HG03442 (cell line): ENCODE measurements around the gene ZNF467.

ENCODE experiments used
- ATAC-seq: cut with Tn5 transposase; IDR thresholded peaks from one replicate; pipeline ENCODE4 v1.9.1; 2021; ENCODE audit warnings: mild to moderate bottlenecking, moderate library complexity; ENCODE audit not compliant: unreplicated experiment

The ZNF467 gene

GRCh38 chr7:149787428-149788299 is 14.3 kb upstream of the ZNF467 start:
- ATAC-seq: no peak

DNA sequence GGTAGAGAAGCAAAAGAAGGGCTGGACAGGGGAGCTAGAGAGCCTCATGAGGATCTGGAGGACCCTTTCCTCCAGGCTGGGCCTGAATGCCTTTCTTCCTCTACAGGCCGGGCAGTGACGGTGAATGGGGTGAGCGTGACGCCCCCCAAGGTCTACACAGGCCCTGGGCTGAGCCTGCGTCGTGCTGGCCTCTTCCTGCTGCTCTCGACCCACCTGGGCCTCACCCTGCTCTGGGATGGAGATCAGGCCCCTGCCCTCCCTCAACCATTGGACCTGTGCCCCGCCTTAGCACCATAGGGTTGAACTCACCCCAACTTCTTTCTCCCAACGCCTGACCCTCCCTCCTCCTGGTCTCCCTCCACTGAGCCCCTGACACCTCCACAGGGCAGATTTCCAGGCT is 12.6 kb upstream of the ZNF467 start:
- no peak for ATAC-seq

- no peak for ATAC-seq
These were observed 12.0 kb upstream of the ZNF467 start for GRCh38 chr7:149785402-149785801.

GRCh38 chr7:149784251-149784608 is 10.8 kb upstream of the ZNF467 start:
- ATAC-seq: no peak

DNA sequence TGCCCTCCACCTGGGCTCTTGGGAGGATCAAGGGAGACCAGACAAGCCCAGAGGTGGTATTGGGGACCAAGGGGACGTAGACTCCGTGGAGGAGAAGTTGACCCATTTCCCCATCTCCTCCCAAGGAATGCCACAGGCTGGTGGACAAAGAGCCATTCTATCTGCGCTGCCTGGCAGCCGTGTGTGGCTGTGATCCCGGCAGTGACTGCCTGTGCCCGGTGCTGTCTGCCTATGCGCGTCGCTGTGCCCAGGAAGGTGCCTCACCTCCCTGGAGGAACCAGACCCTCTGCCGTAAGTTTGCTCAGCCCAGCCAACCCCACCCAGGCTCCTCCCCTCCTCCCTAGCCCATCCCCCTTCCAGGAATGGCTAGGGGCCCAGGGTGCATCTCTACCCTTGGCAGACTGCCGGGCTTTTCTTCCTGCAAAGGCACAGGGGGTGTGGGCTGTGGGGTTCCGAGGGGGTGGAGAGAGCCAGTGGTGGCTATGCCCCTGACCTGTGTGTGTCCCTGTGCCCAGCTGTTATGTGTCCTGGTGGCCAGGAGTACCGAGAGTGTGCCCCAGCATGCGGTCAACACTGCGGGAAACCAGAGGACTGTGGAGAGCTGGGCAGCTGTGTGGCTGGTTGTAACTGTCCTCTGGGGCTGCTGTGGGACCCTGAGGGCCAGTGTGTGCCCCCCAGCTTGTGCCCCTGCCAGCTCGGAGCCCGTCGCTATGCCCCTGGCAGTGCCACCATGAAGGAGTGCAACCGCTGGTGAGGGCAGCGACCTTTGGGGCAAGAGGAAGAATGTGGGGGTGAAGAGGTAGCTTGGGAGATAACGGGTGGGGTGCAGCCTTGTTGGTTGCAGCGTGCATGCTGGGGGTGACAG is 10.2 kb upstream of the ZNF467 start:
- no peak for ATAC-seq

GRCh38 chr7:149782682-149783345 is 9.4 kb upstream of the ZNF467 start:
- no peak for ATAC-seq

DNA sequence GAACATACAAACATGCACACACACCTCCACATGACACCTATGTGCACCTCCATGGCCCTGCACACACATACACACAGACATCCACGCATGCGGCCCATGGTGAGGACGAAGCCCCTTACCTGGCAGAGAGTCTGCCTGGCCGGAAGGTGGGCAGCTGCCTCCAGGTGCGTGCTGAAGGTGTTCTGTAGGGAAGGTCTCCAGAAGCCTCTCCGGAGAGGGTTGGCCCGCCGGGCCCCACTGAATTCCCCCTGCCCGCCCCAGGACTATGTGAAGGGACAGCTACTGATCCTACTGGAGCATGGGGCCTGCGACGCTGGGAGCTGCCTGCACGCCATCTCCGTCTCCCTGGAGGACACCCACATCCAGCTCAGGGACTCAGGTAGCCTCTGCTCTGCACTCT is 8.5 kb upstream of the ZNF467 start:
- no peak for ATAC-seq

- no peak for ATAC-seq
These were observed 7.4 kb upstream of the ZNF467 start for GRCh38 chr7:149780636-149781419.

- no peak for ATAC-seq
These were observed 6.7 kb upstream of the ZNF467 start for GRCh38 chr7:149780056-149780455.

DNA sequence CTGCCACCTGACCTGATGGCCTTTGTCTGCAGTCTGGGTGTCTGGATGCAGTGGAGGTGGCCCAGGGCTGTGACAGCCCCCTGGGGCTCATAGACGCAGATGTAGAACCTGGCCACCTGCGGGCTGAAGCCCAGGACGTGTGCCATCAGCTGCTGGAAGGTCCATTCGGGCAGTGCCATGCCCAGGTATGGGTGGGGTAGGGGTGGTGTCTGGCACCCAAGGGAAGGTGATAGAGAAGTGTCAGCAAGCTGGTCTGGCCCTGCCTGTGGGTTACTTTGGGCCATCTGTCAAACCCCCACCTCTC is 6.1 kb upstream of the ZNF467 start:
- ATAC-seq: no peak

DNA sequence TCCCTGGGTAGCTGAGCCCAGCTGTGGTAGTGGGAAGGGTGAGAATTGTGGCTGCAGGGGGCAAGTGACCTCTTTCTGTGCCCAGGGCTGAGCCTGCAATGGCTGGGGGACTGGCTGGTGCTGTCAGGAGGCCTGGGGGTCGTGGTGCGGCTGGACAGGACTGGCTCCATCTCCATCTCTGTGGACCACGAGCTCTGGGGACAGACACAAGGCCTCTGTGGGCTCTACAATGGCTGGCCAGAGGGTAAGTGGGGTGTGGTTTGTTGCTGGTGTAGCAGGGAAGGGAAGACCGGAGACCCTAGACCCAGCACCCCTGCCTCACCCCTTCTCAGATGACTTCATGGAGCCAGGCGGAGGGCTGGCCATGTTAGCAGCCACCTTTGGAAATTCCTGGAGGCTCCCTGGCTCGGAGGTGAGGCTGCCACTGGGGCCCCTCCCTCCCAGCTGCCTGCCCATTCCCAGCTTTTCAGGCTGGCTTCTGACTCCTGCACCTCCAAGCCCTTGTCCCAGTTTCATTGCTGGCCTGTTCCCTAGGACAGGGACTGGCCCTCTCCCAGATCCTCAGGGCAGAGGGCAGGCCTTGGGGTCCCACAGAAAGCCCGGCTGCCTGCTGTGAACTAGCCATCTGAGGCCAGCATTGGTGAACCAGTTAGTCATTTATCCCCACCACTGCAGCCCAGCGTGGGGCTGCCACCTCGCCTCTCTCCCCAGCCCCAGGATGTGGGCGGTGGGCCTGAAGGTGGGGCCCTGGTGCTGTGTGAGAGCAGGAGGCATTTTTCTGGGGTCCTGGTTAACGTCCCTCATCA is 5.5 kb upstream of the ZNF467 start:
- ATAC-seq: no peak

DNA sequence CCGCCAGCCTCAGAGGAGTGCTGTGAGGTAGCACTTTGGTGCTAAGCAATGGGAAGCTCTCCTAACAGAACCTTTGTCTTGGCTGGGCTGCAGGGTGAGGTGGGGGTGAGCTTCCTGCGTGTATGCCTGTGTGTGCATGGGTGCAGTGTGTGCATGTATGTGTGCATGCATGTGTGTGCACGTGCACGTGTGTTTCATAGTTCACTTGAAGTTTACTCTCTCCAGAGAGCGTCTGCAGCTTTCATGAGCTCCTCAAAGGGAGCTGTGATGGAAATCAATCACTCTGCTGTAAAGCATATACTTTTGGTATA is 4.9 kb upstream of the ZNF467 start:
- no peak for ATAC-seq

DNA sequence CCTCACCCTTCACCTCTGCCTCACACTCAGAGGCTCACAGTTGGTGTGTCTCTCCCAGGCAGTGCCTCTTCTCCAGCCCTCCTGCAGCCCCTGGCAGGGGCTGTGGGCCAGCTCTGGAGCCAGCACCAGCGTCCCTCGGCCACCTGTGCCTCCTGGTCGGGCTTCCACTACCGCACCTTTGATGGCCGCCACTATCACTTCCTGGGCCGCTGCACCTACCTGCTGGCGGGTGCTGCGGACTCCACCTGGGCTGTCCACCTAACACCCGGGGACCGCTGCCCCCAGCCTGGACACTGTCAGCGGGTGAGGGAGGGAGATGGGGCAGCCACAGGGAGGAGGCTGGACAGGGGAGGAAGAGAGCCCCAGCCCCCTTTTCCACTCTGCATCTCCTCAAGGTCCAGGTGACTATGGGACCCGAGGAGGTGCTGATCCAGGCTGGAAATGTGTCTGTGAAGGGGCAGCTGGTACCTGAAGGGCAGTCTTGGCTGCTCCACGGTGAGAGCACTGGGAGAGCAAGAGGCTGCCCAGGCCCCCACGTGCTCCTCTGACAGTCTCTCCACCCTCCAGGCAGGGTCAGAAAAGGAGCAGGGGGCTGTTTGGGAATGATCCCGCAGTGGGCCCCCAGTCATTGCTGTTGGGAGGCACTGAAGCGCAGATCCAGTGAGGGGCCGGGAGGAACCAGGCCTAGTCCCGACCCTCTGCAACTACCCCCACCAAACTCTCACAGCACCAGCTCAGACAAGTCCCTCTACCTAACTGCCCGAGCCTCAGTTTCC is 4.4 kb upstream of the ZNF467 start:
- ATAC-seq: no peak

- ATAC-seq: no peak
These were observed 3.5 kb upstream of the ZNF467 start for GRCh38 chr7:149776848-149777407.

DNA sequence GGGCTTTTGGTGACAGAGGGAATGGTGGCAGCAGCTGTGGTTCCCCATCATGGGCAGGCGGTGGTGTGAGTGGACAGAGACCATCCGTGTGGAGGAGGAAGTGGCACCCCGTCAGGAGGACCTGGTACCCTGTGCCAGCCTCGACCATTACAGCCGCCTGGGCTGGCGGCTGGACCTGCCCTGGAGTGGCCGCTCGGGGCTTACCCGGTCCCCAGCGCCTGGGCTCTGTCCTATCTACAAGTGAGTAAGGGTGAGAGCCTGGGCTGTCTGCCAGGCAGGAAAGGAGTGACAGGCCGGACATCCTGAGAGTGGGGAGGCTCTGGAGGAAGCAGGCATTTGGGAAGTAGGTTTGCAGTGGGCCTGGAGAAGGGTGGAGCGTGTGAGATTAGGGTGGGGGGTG is 2.9 kb upstream of the ZNF467 start:
- ATAC-seq: no peak

- no peak for ATAC-seq
These were observed 1.8 kb upstream of the ZNF467 start for GRCh38 chr7:149775176-149775556.

DNA sequence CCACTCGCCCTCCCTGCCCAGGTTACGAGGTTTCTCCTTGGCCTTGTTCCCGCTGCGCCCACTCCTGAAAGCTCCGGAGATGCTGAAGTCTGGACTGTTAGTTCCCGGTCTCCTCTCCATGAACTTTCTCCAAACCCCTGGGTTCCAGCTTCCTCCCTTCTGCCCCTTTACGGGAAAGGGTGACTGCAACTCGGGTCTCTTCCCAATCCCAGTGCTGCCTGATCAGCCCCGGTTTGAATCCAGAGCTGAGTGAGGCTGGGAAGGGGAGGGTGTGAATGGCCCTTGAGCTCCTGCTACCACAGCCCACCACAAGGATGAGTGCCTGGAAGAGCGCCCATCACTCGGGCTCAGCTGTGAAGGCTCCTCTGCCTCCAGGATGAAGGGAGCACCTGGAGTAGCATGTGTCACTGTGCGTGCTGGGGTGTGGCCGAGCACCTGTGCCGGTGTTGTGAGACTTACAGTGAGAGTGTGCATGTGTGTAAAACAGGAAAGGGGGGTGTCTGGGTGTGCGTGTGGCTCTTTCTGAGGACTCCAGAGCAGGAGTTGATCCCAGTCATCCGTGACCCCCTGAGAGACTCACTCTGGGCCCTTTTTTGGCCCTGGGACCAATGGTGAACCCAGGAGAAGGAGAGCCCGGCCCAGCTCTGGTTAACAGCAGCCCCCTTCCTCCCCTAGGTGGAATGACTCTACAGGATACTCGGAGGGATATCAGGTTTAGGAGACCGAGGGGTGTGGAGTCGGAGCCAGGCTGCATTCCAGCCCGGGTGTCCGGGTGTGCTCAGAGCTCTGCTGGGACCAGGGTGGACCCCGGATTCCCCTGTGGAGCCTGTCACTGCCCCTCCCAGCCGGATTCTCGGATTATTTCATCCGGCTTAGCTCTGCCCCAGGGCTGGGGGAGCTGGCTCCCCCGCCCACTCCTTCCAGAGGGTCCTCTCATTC is 1.1 kb upstream of the ZNF467 start:
- ATAC-seq: no peak

DNA sequence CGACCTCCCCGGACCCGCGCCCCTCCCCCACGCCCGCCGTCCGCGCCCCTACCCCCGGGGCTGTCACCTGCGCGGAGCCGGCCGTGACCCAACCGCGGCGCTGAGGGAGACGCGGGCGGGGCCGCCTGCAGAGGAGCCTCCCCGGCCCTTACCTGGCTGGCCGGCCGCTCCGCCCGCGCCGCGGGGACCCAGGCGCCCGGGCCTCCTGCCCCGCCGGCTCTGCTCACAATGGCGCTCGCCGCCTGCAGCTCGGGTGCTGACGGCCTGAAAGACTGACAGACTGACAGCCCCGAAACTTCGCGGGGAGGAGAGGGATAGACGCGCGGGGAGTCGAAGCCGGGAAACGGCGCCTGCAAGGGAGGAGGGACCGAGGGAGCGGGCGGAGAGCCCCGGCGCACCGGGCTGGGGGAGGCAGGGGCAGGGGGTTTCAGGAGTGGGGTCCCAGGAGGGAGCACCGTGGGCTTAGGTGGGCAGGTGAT is 393 bp downstream of the ZNF467 start:
- no peak for ATAC-seq
